ENCODE results near the gene MIER1. TPM values are rescaled to one million over a fixed set of nuclear protein-coding genes. Genes with fewer than 3 reads are reported as not detected.

Gene MIER1
- total and polyA plus RNA-seq, 9 of the 15 experiments (the other 6 are each of a cell fraction or from before 2014, with no cell fraction given): 13.9 to 34.8 (median 21.5) TPM

GRCh38 chr1:66925558-66925910, 744 bp downstream of the MIER1 start (continued):
- TF ChIP-seq RCOR1 (IDR thresholded peaks at IDR 0.05; ENCODE audit: borderline replicate concordance in 1 of 2, low read depth in 2 of 2, low read length in 2 of 2) (peak in 1 of 2 experiments; percentile 52; a peak in 1 of 4 replicates), TCFL5 (CRISPR knock-in tag; conservative IDR thresholded peaks at IDR 0.05) (no peak), TOE1 (IDR thresholded peaks at IDR 0.05; ENCODE audit: borderline replicate concordance) (no peak; the same call in 1 of the 2 replicates), TOE1 (CRISPR knock-in tag; IDR thresholded peaks at IDR 0.05; ENCODE audit: borderline replicate concordance, low read depth) (no peak), CHD2 (IDR thresholded peaks at IDR 0.05; ENCODE audit: low read depth, low read length) (no peak), RHOXF2B (CRISPR knock-in tag; conservative IDR thresholded peaks at IDR 0.05) (no peak), NFE2L1 (tag; IDR thresholded peaks at IDR 0.05; ENCODE audit: borderline replicate concordance, low read depth) (no peak), E2F4 (CRISPR knock-in tag; IDR thresholded peaks at IDR 0.05; ENCODE audit: low read depth) (no peak), SMC3 (conservative IDR thresholded peaks at IDR 0.05; ENCODE audit: insufficient read depth, low read depth, low read length) (no peak), ZNF174 (CRISPR knock-in tag; IDR thresholded peaks at IDR 0.05) (no peak), FUS (optimal IDR thresholded peaks at IDR 0.05; ENCODE audit: low read depth, low read length) (no peak), ZNF589 (CRISPR knock-in tag; IDR thresholded peaks at IDR 0.05; ENCODE audit: low read depth) (peak; percentile 60; the same call in 1 of the 2 replicates), SPI1 (IDR thresholded peaks at IDR 0.05; ENCODE audit: borderline replicate concordance, low read depth, low read length) (no peak), NFATC3 (IDR thresholded peaks at IDR 0.05) (no peak), ATF7 (IDR thresholded peaks at IDR 0.05) (no peak), HMGXB4 (CRISPR knock-in tag; IDR thresholded peaks at IDR 0.05) (no peak), POLR3G (IDR thresholded peaks at IDR 0.05; ENCODE audit: extremely low read depth, insufficient read length, insufficient replicate concordance) (no peak), PREB (CRISPR knock-in tag; IDR thresholded peaks at IDR 0.05) (no peak), SOX6 (IDR thresholded peaks at IDR 0.05) (no peak; the same call in 1 of the 2 replicates)

All from K562 (cell line).